Activated CD8-positive, alpha-beta memory T cell treated with anti-CD3 and anti-CD28 coated beads, Interleukin-2, amount 10 ng/mL, durations not matched to agents 7 days and 5 days (primary cell): ENCODE measurements around the gene VIPAS39. TPM values are rescaled to one million over a fixed set of nuclear protein-coding genes. Genes with fewer than 3 reads are reported as not detected.

Source experiments
- total RNA-seq, 2 experiments: library from RNA; stranded (reverse); gene quantifications; one replicate each; pipeline ENCODE4 v1.2.3, GENCODE V29; 2021

The VIPAS39 gene
- total RNA-seq, 2 experiments from 2014 or later: 16.9 to 19.3 TPM

Other genes with a start within 250 kb of the VIPAS39 start
- gene NGB, start 186.4 kb downstream of the VIPAS39 start, total RNA-seq: not detected
- 10 to 100 TPM; 14.3 to 16.2 TPM for gene POMT2, start 136.7 kb downstream of the VIPAS39 start, total RNA-seq
- 10 to 100 TPM; 16.0 to 16.3 TPM for gene GSTZ1, start 136.6 kb downstream of the VIPAS39 start, total RNA-seq
- 10 to 100 TPM; 17.6 to 24.4 TPM for gene TMED8, start 80.5 kb downstream of the VIPAS39 start, total RNA-seq
- under 1 TPM; 0.12 to 0.14 TPM for gene SAMD15, start 80.2 kb downstream of the VIPAS39 start, total RNA-seq
- gene NOXRED1, start 34.1 kb downstream of the VIPAS39 start, total RNA-seq: under 1 TPM; 0.45 to 0.53 TPM
- gene AHSA1, start 492 bp upstream of the VIPAS39 start, total RNA-seq: 100 to 1,000 TPM; 219 to 266 TPM
- gene ISM2, start 41.2 kb upstream of the VIPAS39 start, total RNA-seq: not detected
- gene SPTLC2, start 159.0 kb upstream of the VIPAS39 start, total RNA-seq: 10 to 100 TPM; 34.5 to 43.3 TPM